Suprapubic skin (tissue), 4 donors: ENCODE measurements around the gene RETREG2. TPM values are rescaled to one million over a fixed set of nuclear protein-coding genes. Genes with fewer than 3 reads are reported as not detected.

Experiments used
- DNase-seq, 2 donors: peaks; one replicate each; pipeline ENCODE4 v3.0.0-alpha.2; 2019; ENCODE audit warnings: low spot score in 2 of 2
- H3K27ac ChIP-seq: fragments of 200-600 bp; sonication (generic); one replicate; pipeline ENCODE4 v1.5.1; 2019
- H3K27me3 ChIP-seq: fragments of 200-600 bp; sonication (generic); one replicate; pipeline ENCODE4 v1.5.1; 2019
- H3K36me3 ChIP-seq: fragments of 200-600 bp; sonication (generic); one replicate; pipeline ENCODE4 v1.5.1; 2019
- H3K4me1 ChIP-seq: fragments of 200-600 bp; sonication (generic); one replicate; pipeline ENCODE4 v1.5.1; 2019
- H3K4me3 ChIP-seq: fragments of 200-600 bp; sonication (generic); one replicate; pipeline ENCODE4 v1.5.1; 2019; ENCODE audit warnings: mild to moderate bottlenecking
- H3K9me3 ChIP-seq: fragments of 200-600 bp; sonication (generic); one replicate; pipeline ENCODE4 v1.5.1; 2019
- CTCF ChIP-seq, 2 donors: fragments of 200-600 bp in 1 of 2; fragments of 450-650 bp in 1 of 2; sonication (generic) in 1 of 2; IDR thresholded peaks; one replicate each; pipeline ENCODE4 v1.5.1; 2016 to 2019; ENCODE audit warnings: antibody characterized with exemption in 2 of 2, mild to moderate bottlenecking in 1 of 2, moderate library complexity in 1 of 2
- EP300 ChIP-seq: sonication (generic); formaldehyde crosslinking; IDR thresholded peaks from one replicate; pipeline ENCODE4 v1.6.1; 2017; ENCODE audit warnings: antibody characterized with exemption
- POLR2A ChIP-seq, 2 donors: fragments of 450-650 bp; IDR thresholded peaks; one replicate each; pipeline ENCODE4 v1.6.1; 2017; ENCODE audit warnings: antibody characterized with exemption in 2 of 2, mild to moderate bottlenecking in 2 of 2, moderate library complexity in 2 of 2
- POLR2AphosphoS5 ChIP-seq, 3 donors: sonication (generic); formaldehyde crosslinking; IDR thresholded peaks; one replicate each; pipeline ENCODE4 v1.6.1; 2017; ENCODE audit warnings: antibody characterized with exemption in 3 of 3
- WGBS: methylation state at CpG from one replicate; pipeline ENCODE4 v1.1.5; 2018; 5-methylcytosine and 5-hydroxymethylcytosine counted together
- total RNA-seq, 4 donors: library from RNA; depleted of rRNA; stranded (reverse); fragments of >200 nt; gene quantifications; one replicate each; pipeline ENCODE4 v1.1.0, GENCODE V29; 2016

RETREG2 gene
- total RNA-seq, 4 donors from 2014 or later, result 61.0 to 106 (median 91.9) TPM

- 77% methylated on average over 4 of the region's 4 CpGs for WGBS
- Histone ChIP-seq H3K27ac (no peak overlapping the region), H3K9me3 (no peaks in the 10 kb centered on the region), H3K36me3 (peaks cover 13% of the 10 kb centered on the region), H3K4me3 (peak overlapping the region; percentile 68), H3K27me3 (no peaks in the 10 kb centered on the region), H3K4me1 (peaks cover 10% of the 10 kb centered on the region)
- no peak for TF ChIP-seq POLR2A (IDR thresholded peaks at IDR 0.05)
- no peak for TF ChIP-seq POLR2AphosphoS5 (IDR thresholded peaks at IDR 0.05)
- TF ChIP-seq EP300, result no peak
- no peak for TF ChIP-seq CTCF (IDR thresholded peaks at IDR 0.05)
- no peak for DNase-seq
Measured at GRCh38 chr2:219161097-219161496, 17.0 kb upstream of the RETREG2 start.

GRCh38 chr2:219163156-219163555 lies 14.9 kb upstream of the RETREG2 start:
- Histone ChIP-seq H3K36me3 (no peaks in the 10 kb centered on the region), H3K27me3 (no peaks in the 10 kb centered on the region), H3K9me3 (no peaks in the 10 kb centered on the region), H3K4me3 (no peak overlapping the region), H3K4me1 (peaks cover 10% of the 10 kb centered on the region), H3K27ac (no peak overlapping the region)
- 97% methylated on average over 6 of the region's 6 CpGs for WGBS
- TF ChIP-seq EP300 (no peak), CTCF (IDR thresholded peaks at IDR 0.05) (no peak), POLR2AphosphoS5 (IDR thresholded peaks at IDR 0.05) (no peak), POLR2A (IDR thresholded peaks at IDR 0.05) (no peak)
- no peak for DNase-seq

GRCh38 chr2:219165058-219165911 lies 12.8 kb upstream of the RETREG2 start:
- peaks cover 4% of the 10 kb centered on the region for H3K4me1 ChIP-seq
- WGBS, result 88% methylated on average over 9 of the region's 10 CpGs
- no peaks in the 10 kb centered on the region for H3K36me3 ChIP-seq
- H3K9me3 ChIP-seq, result no peaks in the 10 kb centered on the region
- no peak overlapping the region for H3K27ac ChIP-seq
- DNase-seq, result no peak
- H3K4me3 ChIP-seq, result no peak overlapping the region
- H3K27me3 ChIP-seq, result no peaks in the 10 kb centered on the region
- TF ChIP-seq POLR2A (IDR thresholded peaks at IDR 0.05), result no peak
- no peak for TF ChIP-seq POLR2AphosphoS5 (IDR thresholded peaks at IDR 0.05)
- TF ChIP-seq CTCF (IDR thresholded peaks at IDR 0.05), result no peak
- TF ChIP-seq EP300, result no peak

GRCh38 chr2:219167997-219168396 lies 10.1 kb upstream of the RETREG2 start:
- peaks cover 11% of the 10 kb centered on the region for H3K4me1 ChIP-seq
- peaks cover 12% of the 10 kb centered on the region for H3K36me3 ChIP-seq
- no peaks in the 10 kb centered on the region for H3K27me3 ChIP-seq
- no peak overlapping the region for H3K4me3 ChIP-seq
- no peaks in the 10 kb centered on the region for H3K9me3 ChIP-seq
- WGBS, result 72% methylated on average over 5 of the region's 5 CpGs
- no peak for DNase-seq
- TF ChIP-seq POLR2AphosphoS5 (IDR thresholded peaks at IDR 0.05), result no peak
- TF ChIP-seq POLR2A (IDR thresholded peaks at IDR 0.05), result no peak
- TF ChIP-seq EP300, result no peak
- no peak for TF ChIP-seq CTCF (IDR thresholded peaks at IDR 0.05)
- H3K27ac ChIP-seq, result no peak overlapping the region

GRCh38 chr2:219168526-219168925 lies 9.5 kb upstream of the RETREG2 start:
- H3K36me3 ChIP-seq, result peaks cover 18% of the 10 kb centered on the region
- no peak for DNase-seq
- H3K4me3 ChIP-seq, result no peak overlapping the region
- no peak overlapping the region for H3K27ac ChIP-seq
- H3K9me3 ChIP-seq, result no peaks in the 10 kb centered on the region
- H3K27me3 ChIP-seq, result no peaks in the 10 kb centered on the region
- WGBS, result 51% methylated on average over 3 of the region's 6 CpGs
- peaks cover 11% of the 10 kb centered on the region for H3K4me1 ChIP-seq
- TF ChIP-seq EP300 (no peak), POLR2AphosphoS5 (IDR thresholded peaks at IDR 0.05) (no peak), POLR2A (IDR thresholded peaks at IDR 0.05) (no peak), CTCF (IDR thresholded peaks at IDR 0.05) (no peak)
